Osteoblast (primary cell): Measurements from ENCODE around the gene C5orf15. TPM values are rescaled to one million over a fixed set of nuclear protein-coding genes. Genes with fewer than 3 reads are reported as not detected.

Experiments
- DNase-seq: peaks from one replicate; pipeline ENCODE4 v3.0.0; 2011; ENCODE audit warnings: low spot score, mixed read lengths; ENCODE audit not compliant: insufficient read length; ENCODE audit errors: missing footprints
- H2AFZ ChIP-seq: 2 replicates; pipeline ENCODE4 v1.6.0; 2011; ENCODE audit warnings: mild to moderate bottlenecking, low read length
- H3K27ac ChIP-seq: 2 replicates; pipeline ENCODE4 v1.5.1; 2011; ENCODE audit warnings: mild to moderate bottlenecking, low read depth, low read length, moderate library complexity
- H3K27me3 ChIP-seq: 2 replicates; pipeline ENCODE4 v1.6.0; 2012; ENCODE audit warnings: mild to moderate bottlenecking, control low read depth, inconsistent platforms, low read length, moderate library complexity; ENCODE audit not compliant: insufficient read depth
- H3K36me3 ChIP-seq: 2 replicates; pipeline ENCODE4 v1.5.1; 2011; ENCODE audit warnings: mild to moderate bottlenecking, low read length, control low read depth, moderate library complexity; ENCODE audit not compliant: insufficient read depth
- H3K4me1 ChIP-seq: 2 replicates; pipeline ENCODE4 v1.5.1; 2011; ENCODE audit warnings: mild to moderate bottlenecking, low read length, control low read depth, moderate library complexity; ENCODE audit not compliant: insufficient read depth
- H3K4me2 ChIP-seq: 2 replicates; pipeline ENCODE4 v1.6.0; 2011; ENCODE audit warnings: mild to moderate bottlenecking, low read length; ENCODE audit not compliant: insufficient read depth
- H3K4me3 ChIP-seq: fragments of 200-600 bp; sonication (generic); 3 replicates; pipeline ENCODE4 v1.5.1; 2012; ENCODE audit warnings: mild to moderate bottlenecking, low read length, inconsistent platforms; ENCODE audit not compliant: insufficient read depth
- H3K79me2 ChIP-seq: 2 replicates; pipeline ENCODE4 v1.6.0; 2012; ENCODE audit warnings: mild to moderate bottlenecking, low read length, control low read depth, inconsistent platforms; ENCODE audit not compliant: insufficient read depth
- H3K9me3 ChIP-seq: 2 replicates; pipeline ENCODE4 v1.5.1; 2011; ENCODE audit warnings: low read depth, low read length, control low read depth
- H4K20me1 ChIP-seq: 2 replicates; pipeline ENCODE4 v1.6.0; 2012; ENCODE audit warnings: mild to moderate bottlenecking, low read length, control low read depth; ENCODE audit not compliant: insufficient read depth
- total RNA-seq: library from RNA; depleted of rRNA; stranded (reverse); fragments of >200 nt; gene quantifications from 2 replicates; pipeline ENCODE4 v1.2.3, GENCODE V29; 2012
- TF ChIP-seq, protein P1 (sequence below): IDR thresholded peaks from 2 replicates; pipeline ENCODE4 v1.5.1; 2011; ENCODE audit warnings: mild to moderate bottlenecking, low read depth, low read length, moderate library complexity; ENCODE audit errors: extremely low read depth

The C5orf15 gene
- total RNA-seq, 1 donor, result 68.4 TPM

DNA sequence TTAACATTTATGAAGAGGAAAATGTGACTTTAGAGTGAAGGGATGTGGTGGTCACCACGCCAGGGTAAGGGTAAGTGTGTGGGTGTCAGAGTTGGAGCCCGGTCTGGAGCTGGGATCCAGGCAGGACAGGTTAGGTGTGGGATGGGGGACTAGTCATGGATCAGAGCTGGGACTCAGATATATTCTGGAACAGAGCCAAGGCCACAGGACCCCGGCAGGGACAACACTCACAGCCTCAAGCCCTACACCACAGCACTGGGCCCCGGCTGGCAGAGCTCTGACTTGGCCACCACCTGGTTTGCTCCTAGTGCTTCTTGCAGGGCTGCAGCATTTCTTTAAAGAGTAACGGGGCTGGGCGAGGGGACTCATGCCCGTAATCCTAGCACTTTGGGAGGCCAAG, 47.4 kb downstream of the C5orf15 start:
- DNase-seq, result no peak
- H4K20me1 ChIP-seq, result no peaks in the 10 kb centered on the region
- TF ChIP-seq, protein P1, sequence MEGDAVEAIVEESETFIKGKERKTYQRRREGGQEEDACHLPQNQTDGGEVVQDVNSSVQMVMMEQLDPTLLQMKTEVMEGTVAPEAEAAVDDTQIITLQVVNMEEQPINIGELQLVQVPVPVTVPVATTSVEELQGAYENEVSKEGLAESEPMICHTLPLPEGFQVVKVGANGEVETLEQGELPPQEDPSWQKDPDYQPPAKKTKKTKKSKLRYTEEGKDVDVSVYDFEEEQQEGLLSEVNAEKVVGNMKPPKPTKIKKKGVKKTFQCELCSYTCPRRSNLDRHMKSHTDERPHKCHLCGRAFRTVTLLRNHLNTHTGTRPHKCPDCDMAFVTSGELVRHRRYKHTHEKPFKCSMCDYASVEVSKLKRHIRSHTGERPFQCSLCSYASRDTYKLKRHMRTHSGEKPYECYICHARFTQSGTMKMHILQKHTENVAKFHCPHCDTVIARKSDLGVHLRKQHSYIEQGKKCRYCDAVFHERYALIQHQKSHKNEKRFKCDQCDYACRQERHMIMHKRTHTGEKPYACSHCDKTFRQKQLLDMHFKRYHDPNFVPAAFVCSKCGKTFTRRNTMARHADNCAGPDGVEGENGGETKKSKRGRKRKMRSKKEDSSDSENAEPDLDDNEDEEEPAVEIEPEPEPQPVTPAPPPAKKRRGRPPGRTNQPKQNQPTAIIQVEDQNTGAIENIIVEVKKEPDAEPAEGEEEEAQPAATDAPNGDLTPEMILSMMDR, result no peak
- H3K4me2 ChIP-seq, result no peak overlapping the region
- no peaks in the 10 kb centered on the region for H3K79me2 ChIP-seq
- peaks cover 10% of the 10 kb centered on the region for H3K27me3 ChIP-seq
- H3K4me3 ChIP-seq, result no peak overlapping the region
- H3K27ac ChIP-seq, result no peak overlapping the region
- H3K36me3 ChIP-seq, result no peaks in the 10 kb centered on the region
- H2AFZ ChIP-seq, result no peak overlapping the region
- H3K9me3 ChIP-seq, result no peaks in the 10 kb centered on the region
- H3K4me1 ChIP-seq, result no peaks in the 10 kb centered on the region

GRCh38 chr5:133919148-133920136, 49.0 kb downstream of the C5orf15 start:
- Histone ChIP-seq H3K27me3 (peaks cover 10% of the 10 kb centered on the region), H3K4me2 (no peak overlapping the region), H2AFZ (no peak overlapping the region), H3K9me3 (no peaks in the 10 kb centered on the region), H3K4me1 (no peaks in the 10 kb centered on the region), H4K20me1 (no peaks in the 10 kb centered on the region), H3K79me2 (no peaks in the 10 kb centered on the region), H3K27ac (no peak overlapping the region), H3K36me3 (no peaks in the 10 kb centered on the region), H3K4me3 (no peak overlapping the region)
- TF ChIP-seq, protein P1, result peak; percentile 13
- no peak for DNase-seq

DNA sequence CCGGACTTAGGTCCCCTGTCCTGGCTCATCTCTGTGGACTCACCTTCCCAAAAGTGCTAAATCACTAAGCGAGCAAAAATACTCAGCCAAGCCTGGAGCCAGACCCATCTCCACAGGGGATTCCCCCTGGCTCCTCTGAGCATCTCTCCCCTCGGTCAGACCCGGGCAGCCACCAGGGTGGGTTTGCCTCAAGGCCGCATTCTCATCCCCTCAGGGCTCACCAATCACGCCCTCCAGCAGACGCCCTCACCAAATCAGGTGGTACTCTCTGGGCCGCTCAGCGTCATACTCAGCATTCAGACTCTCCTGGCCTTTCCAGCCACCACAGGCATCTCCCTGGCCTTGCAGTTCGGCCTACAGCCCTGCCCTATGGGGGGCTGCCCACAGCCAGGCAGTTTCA, 49.7 kb downstream of the C5orf15 start:
- no peaks in the 10 kb centered on the region for H3K36me3 ChIP-seq
- H2AFZ ChIP-seq, result no peak overlapping the region
- no peaks in the 10 kb centered on the region for H3K9me3 ChIP-seq
- no peaks in the 10 kb centered on the region for H3K79me2 ChIP-seq
- no peak overlapping the region for H3K27ac ChIP-seq
- H4K20me1 ChIP-seq, result no peaks in the 10 kb centered on the region
- H3K27me3 ChIP-seq, result peaks cover 10% of the 10 kb centered on the region
- no peak overlapping the region for H3K4me3 ChIP-seq
- H3K4me2 ChIP-seq, result no peak overlapping the region
- DNase-seq, result no peak
- H3K4me1 ChIP-seq, result no peaks in the 10 kb centered on the region
- TF ChIP-seq, protein P1, result no peak

DNA sequence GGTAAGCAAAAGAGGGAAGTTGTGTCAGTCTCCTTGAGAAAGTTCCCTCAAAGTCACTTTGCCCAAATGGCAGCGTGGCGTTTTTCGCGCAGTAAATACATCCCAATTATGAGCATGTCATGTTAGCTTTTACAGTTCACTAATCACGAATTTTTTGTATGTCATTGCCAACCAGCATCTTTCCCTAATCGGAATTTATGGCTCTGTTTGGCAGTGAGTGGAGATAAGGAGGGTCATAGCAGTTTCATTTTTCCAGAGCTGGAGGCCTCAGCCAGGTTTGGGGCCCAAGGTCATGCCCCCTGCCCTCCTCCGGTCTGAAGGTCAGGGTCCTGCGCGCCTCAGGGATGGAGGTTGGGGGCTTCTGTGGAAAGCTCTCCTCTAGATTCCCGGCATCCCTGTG, 50.1 kb downstream of the C5orf15 start:
- Histone ChIP-seq H3K27ac (no peak overlapping the region), H3K36me3 (no peaks in the 10 kb centered on the region), H2AFZ (no peak overlapping the region), H3K27me3 (peaks cover 10% of the 10 kb centered on the region), H3K4me1 (no peaks in the 10 kb centered on the region), H4K20me1 (no peaks in the 10 kb centered on the region), H3K9me3 (no peaks in the 10 kb centered on the region), H3K4me3 (no peak overlapping the region), H3K4me2 (no peak overlapping the region), H3K79me2 (no peaks in the 10 kb centered on the region)
- DNase-seq, result no peak
- TF ChIP-seq, protein P1, result no peak
